CD14-positive monocyte (primary cell): Measurements from ENCODE around the gene COL6A1. TPM values are rescaled to one million over a fixed set of nuclear protein-coding genes. Genes with fewer than 3 reads are reported as not detected.

Experiments
- DNase-seq, 3 donors: peaks; one replicate each; pipeline ENCODE4 v3.0.0-alpha.2; 2011 to 2022
- H2AFZ ChIP-seq: 2 replicates; pipeline ENCODE4 v1.6.0; 2012; ENCODE audit warnings: mild to moderate bottlenecking, low read depth, low read length, inconsistent platforms; ENCODE audit not compliant: insufficient read depth, poor library complexity, severe bottlenecking
- H3K27ac ChIP-seq, 2 donors: 1 replicate in 1 of 2; 2 replicates in 1 of 2; pipeline ENCODE4 v1.5.1; 2012 to 2013; ENCODE audit warnings: low read length in 2 of 2, control low read depth in 1 of 2, inconsistent platforms in 1 of 2, low read depth in 1 of 2, mild to moderate bottlenecking in 1 of 2
- H3K27me3 ChIP-seq, 2 donors: one replicate each; pipeline versions ENCODE4 v1.6.0 to v1.6.1; 2011 to 2013; ENCODE audit warnings: low read length in 2 of 2; ENCODE audit not compliant: control insufficient read depth in 2 of 2, insufficient read depth in 2 of 2
- H3K36me3 ChIP-seq, 2 donors: replicated peaks in 1 of 2; 1 replicate in 1 of 2; 2 replicates in 1 of 2; pipeline versions ENCODE4 v1.5.1 to v1.6.1; 2012 to 2013; ENCODE audit warnings: low read length in 2 of 2, control low read depth in 1 of 2, inconsistent platforms in 1 of 2, mild to moderate bottlenecking in 1 of 2; ENCODE audit not compliant: insufficient read depth in 2 of 2, control insufficient read depth in 1 of 2
- H3K4me1 ChIP-seq, 2 donors: 1 replicate in 1 of 2; 2 replicates in 1 of 2; pipeline versions ENCODE4 v1.5.1 to v1.6.1; 2012 to 2013; ENCODE audit warnings: low read length in 2 of 2, control low read depth in 1 of 2, inconsistent platforms in 1 of 2, mild to moderate bottlenecking in 1 of 2, moderate library complexity in 1 of 2; ENCODE audit not compliant: insufficient read depth in 2 of 2, control insufficient read depth in 1 of 2
- H3K4me2 ChIP-seq: replicated peaks from 2 replicates; pipeline ENCODE3; 2012; ENCODE audit warnings: low read length, moderate library complexity, mild to moderate bottlenecking; ENCODE audit not compliant: poor library complexity, severe bottlenecking; ENCODE audit errors: extremely low read depth
- H3K4me3 ChIP-seq, 3 experiments: fragments of 200-600 bp in 1 of 3; sonication (generic) in 1 of 3; replicated peaks in 1 of 3; 1 replicate in 2 of 3; 2 replicates in 1 of 3; pipeline ENCODE4 v1.5.1; 2011 to 2013; ENCODE audit warnings: low read length in 3 of 3, mild to moderate bottlenecking in 3 of 3, control low read depth in 2 of 3, low read depth in 2 of 3, inconsistent platforms in 1 of 3, moderate library complexity in 1 of 3
- H3K79me2 ChIP-seq: 2 replicates; pipeline ENCODE4 v1.6.0; 2012; ENCODE audit warnings: mild to moderate bottlenecking, control low read depth, inconsistent platforms, low read length, moderate library complexity; ENCODE audit not compliant: insufficient read depth
- H3K9ac ChIP-seq: 2 replicates; pipeline ENCODE4 v1.6.0; 2017; ENCODE audit warnings: low read length, mild to moderate bottlenecking; ENCODE audit not compliant: insufficient read depth, poor library complexity, severe bottlenecking
- H3K9me3 ChIP-seq, 2 donors: replicated peaks in 1 of 2; 1 replicate in 1 of 2; 2 replicates in 1 of 2; pipeline versions ENCODE4 v1.5.1 to v1.6.1; 2012 to 2013; ENCODE audit warnings: low read length in 2 of 2, control low read depth in 1 of 2; ENCODE audit not compliant: control insufficient read depth in 1 of 2, insufficient read depth in 1 of 2
- H4K20me1 ChIP-seq: 2 replicates; pipeline ENCODE4 v1.6.0; 2012; ENCODE audit warnings: mild to moderate bottlenecking, low read length, control low read depth, moderate library complexity; ENCODE audit not compliant: insufficient read depth
- H3K27ac Mint-ChIP-seq, 7 donors: one replicate each; pipeline ENCODE4 v1.8.0; 2020; ENCODE audit warnings: mild to moderate bottlenecking in 7 of 7, mixed read lengths in 7 of 7, moderate library complexity in 6 of 7, inconsistent platforms in 2 of 7
- H3K27me3 Mint-ChIP-seq, 3 donors: one replicate each; pipeline ENCODE4 v1.8.0; 2021 to 2022; ENCODE audit warnings: low read depth in 3 of 3, mild to moderate bottlenecking in 3 of 3, mixed read lengths in 3 of 3, moderate library complexity in 3 of 3, inconsistent platforms in 1 of 3
- H3K36me3 Mint-ChIP-seq, 2 donors: one replicate each; pipeline ENCODE4 v1.8.0; 2020; ENCODE audit warnings: mixed read lengths in 2 of 2, inconsistent platforms in 1 of 2, mild to moderate bottlenecking in 1 of 2
- H3K4me1 Mint-ChIP-seq: one replicate; pipeline ENCODE4 v1.8.0; 2020; ENCODE audit warnings: mild to moderate bottlenecking, mixed read lengths
- H3K4me3 Mint-ChIP-seq, 2 donors: one replicate each; pipeline ENCODE4 v1.8.0; 2020; ENCODE audit warnings: mild to moderate bottlenecking in 2 of 2, mixed read lengths in 2 of 2, moderate library complexity in 1 of 2
- H3K9me3 Mint-ChIP-seq, 7 donors: one replicate each; pipeline ENCODE4 v1.8.0; 2020 to 2022; ENCODE audit warnings: mixed read lengths in 7 of 7, mild to moderate bottlenecking in 6 of 7, moderate library complexity in 6 of 7, inconsistent platforms in 2 of 7
- WGBS: methylation state at CpG from one replicate; pipeline ENCODE4 v1.1.5; 2013; ENCODE audit warnings: missing lambda C conversion rate; ENCODE audit not compliant: insufficient coverage; 5-methylcytosine and 5-hydroxymethylcytosine counted together
- intact Hi-C, 2 donors: fragments of 100-400 bp; cut with micrococcal nuclease; formaldehyde crosslinking; loops; one replicate each; pipeline versions ENCODE4 v1.15.0 to v1.15.1; 2023
- polyA plus RNA-seq, 3 donors: library from polyadenylated mRNA; depleted of rRNA in 1 of 3; unstranded in 2 of 3; stranded (reverse) in 1 of 3; fragments of 300-500 nt in 2 of 3; fragments of >200 nt in 1 of 3; fragmentation: Illumina TruSeq in 2 of 3; gene quantifications; 1 replicate in 2 of 3; 2 replicates in 1 of 3; pipeline ENCODE4 v1.2.3, GENCODE V29; 2012 to 2021
- TF ChIP-seq, protein P1 (sequence below): fragments of 200-600 bp; IDR thresholded peaks from one replicate; pipeline ENCODE4 v1.8.0; 2022; ENCODE audit warnings: antibody characterized with exemption, mild to moderate bottlenecking

The COL6A1 gene
- polyA plus RNA-seq, 3 donors = 0.08 to 0.11 (median 0.10) TPM

GRCh38 chr21:46040707-46041106, 59.1 kb downstream of the COL6A1 start:
- no peak overlapping the region for H3K4me3 Mint-ChIP-seq
- H3K4me1 Mint-ChIP-seq = no peaks in the 10 kb centered on the region
- Histone ChIP-seq H3K4me1 (no peaks in the 10 kb centered on the region), H3K79me2 (no peaks in the 10 kb centered on the region), H3K27ac (no peak overlapping the region), H4K20me1 (no peaks in the 10 kb centered on the region), H3K27me3 (no peaks in the 10 kb centered on the region), H3K9ac (no peak overlapping the region), H3K4me3 (no peak overlapping the region), H3K36me3 (no peaks in the 10 kb centered on the region), H2AFZ (no peak overlapping the region), H3K9me3 (no peaks in the 10 kb centered on the region), H3K4me2 (no peak overlapping the region)
- H3K27me3 Mint-ChIP-seq = peaks cover 0 to 8% (median 3%) of the 10 kb centered on the region in 3 donors
- WGBS = no CpG with 5 or more reads among the region's 10 CpGs
- H3K9me3 Mint-ChIP-seq = no peaks in the 10 kb centered on the region
- no peak overlapping the region for H3K27ac Mint-ChIP-seq
- TF ChIP-seq, protein P1, sequence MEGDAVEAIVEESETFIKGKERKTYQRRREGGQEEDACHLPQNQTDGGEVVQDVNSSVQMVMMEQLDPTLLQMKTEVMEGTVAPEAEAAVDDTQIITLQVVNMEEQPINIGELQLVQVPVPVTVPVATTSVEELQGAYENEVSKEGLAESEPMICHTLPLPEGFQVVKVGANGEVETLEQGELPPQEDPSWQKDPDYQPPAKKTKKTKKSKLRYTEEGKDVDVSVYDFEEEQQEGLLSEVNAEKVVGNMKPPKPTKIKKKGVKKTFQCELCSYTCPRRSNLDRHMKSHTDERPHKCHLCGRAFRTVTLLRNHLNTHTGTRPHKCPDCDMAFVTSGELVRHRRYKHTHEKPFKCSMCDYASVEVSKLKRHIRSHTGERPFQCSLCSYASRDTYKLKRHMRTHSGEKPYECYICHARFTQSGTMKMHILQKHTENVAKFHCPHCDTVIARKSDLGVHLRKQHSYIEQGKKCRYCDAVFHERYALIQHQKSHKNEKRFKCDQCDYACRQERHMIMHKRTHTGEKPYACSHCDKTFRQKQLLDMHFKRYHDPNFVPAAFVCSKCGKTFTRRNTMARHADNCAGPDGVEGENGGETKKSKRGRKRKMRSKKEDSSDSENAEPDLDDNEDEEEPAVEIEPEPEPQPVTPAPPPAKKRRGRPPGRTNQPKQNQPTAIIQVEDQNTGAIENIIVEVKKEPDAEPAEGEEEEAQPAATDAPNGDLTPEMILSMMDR = no peak
- intact Hi-C loops = no loop called here
- no peak for DNase-seq
- H3K36me3 Mint-ChIP-seq = no peaks in the 10 kb centered on the region

DNA sequence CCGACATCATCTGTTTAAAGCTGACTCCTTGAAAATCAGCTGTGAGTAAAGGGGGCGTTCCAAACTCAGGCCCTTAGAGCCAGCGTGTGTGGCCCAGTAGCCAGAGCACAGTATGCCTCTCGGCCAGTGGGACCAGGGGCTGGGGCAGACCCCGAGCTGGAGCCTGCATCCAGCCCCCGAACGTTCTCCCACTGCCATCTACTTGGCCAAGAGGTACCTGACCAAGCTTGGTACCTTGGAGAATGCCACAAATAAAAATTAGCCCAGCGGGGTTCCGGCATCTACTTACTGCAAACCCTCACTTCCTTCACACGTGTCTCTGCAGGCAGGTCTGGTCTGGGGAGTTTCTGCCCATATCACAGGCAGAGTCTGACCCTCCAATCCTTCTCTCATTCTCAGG, 59.6 kb downstream of the COL6A1 start:
- Histone ChIP-seq H4K20me1 (no peaks in the 10 kb centered on the region), H3K36me3 (no peaks in the 10 kb centered on the region), H3K4me3 (no peak overlapping the region), H3K9ac (no peak overlapping the region), H3K79me2 (no peaks in the 10 kb centered on the region), H3K4me2 (no peak overlapping the region), H2AFZ (no peak overlapping the region), H3K27me3 (no peaks in the 10 kb centered on the region), H3K27ac (no peak overlapping the region), H3K4me1 (no peaks in the 10 kb centered on the region), H3K9me3 (no peaks in the 10 kb centered on the region)
- Mint-ChIP-seq H3K9me3 (no peaks in the 10 kb centered on the region), H3K36me3 (no peaks in the 10 kb centered on the region), H3K4me1 (no peaks in the 10 kb centered on the region), H3K27ac (no peak overlapping the region), H3K4me3 (no peak overlapping the region), H3K27me3 (peaks cover 0 to 8% (median 3%) of the 10 kb centered on the region in 3 donors)
- intact Hi-C loops = no loop called here
- WGBS = 92% methylated on average over 8 of the region's 10 CpGs
- TF ChIP-seq, protein P1 = no peak
- DNase-seq = no peak
